ENCODE data around the gene FABP7.

GRCh38 chr6:122800906-122801305 lies 21.4 kb downstream of the FABP7 start:
- TF ChIP-seq, protein P1, sequence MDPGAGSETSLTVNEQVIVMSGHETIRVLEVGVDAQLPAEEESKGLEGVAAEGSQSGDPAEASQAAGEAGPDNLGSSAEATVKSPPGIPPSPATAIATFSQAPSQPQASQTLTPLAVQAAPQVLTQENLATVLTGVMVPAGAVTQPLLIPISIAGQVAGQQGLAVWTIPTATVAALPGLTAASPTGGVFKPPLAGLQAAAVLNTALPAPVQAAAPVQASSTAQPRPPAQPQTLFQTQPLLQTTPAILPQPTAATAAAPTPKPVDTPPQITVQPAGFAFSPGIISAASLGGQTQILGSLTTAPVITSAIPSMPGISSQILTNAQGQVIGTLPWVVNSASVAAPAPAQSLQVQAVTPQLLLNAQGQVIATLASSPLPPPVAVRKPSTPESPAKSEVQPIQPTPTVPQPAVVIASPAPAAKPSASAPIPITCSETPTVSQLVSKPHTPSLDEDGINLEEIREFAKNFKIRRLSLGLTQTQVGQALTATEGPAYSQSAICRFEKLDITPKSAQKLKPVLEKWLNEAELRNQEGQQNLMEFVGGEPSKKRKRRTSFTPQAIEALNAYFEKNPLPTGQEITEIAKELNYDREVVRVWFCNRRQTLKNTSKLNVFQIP (CRISPR knock-in tag; IDR thresholded peaks at IDR 0.05; ENCODE audit: borderline replicate concordance, low read depth) = no peak
- TF ChIP-seq, protein P2, sequence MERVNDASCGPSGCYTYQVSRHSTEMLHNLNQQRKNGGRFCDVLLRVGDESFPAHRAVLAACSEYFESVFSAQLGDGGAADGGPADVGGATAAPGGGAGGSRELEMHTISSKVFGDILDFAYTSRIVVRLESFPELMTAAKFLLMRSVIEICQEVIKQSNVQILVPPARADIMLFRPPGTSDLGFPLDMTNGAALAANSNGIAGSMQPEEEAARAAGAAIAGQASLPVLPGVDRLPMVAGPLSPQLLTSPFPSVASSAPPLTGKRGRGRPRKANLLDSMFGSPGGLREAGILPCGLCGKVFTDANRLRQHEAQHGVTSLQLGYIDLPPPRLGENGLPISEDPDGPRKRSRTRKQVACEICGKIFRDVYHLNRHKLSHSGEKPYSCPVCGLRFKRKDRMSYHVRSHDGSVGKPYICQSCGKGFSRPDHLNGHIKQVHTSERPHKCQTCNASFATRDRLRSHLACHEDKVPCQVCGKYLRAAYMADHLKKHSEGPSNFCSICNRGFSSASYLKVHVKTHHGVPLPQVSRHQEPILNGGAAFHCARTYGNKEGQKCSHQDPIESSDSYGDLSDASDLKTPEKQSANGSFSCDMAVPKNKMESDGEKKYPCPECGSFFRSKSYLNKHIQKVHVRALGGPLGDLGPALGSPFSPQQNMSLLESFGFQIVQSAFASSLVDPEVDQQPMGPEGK (CRISPR knock-in tag; IDR thresholded peaks at IDR 0.05; ENCODE audit: borderline replicate concordance) = no peak
- TF ChIP-seq, protein P3, sequence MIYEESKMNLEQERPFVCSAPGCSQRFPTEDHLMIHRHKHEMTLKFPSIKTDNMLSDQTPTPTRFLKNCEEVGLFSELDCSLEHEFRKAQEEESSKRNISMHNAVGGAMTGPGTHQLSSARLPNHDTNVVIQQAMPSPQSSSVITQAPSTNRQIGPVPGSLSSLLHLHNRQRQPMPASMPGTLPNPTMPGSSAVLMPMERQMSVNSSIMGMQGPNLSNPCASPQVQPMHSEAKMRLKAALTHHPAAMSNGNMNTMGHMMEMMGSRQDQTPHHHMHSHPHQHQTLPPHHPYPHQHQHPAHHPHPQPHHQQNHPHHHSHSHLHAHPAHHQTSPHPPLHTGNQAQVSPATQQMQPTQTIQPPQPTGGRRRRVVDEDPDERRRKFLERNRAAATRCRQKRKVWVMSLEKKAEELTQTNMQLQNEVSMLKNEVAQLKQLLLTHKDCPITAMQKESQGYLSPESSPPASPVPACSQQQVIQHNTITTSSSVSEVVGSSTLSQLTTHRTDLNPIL (CRISPR knock-in tag; IDR thresholded peaks at IDR 0.05; ENCODE audit: low read depth) = no peak
- TF ChIP-seq OSR1 (CRISPR knock-in tag; IDR thresholded peaks at IDR 0.05) (no peak), RARB (CRISPR knock-in tag; IDR thresholded peaks at IDR 0.05) (no peak), ZNF70 (CRISPR knock-in tag; IDR thresholded peaks at IDR 0.05) (no peak), PPARA (CRISPR knock-in tag; IDR thresholded peaks at IDR 0.05; ENCODE audit: borderline replicate concordance) (no peak), ZFP30 (CRISPR knock-in tag; IDR thresholded peaks at IDR 0.05) (no peak), SNAI2 (CRISPR knock-in tag; IDR thresholded peaks at IDR 0.05) (no peak), ZNF8 (CRISPR knock-in tag; IDR thresholded peaks at IDR 0.05) (no peak)
